IMR-90 (cell line): Measurements from ENCODE around the gene MEN1. TPM values are rescaled to one million over a fixed set of nuclear protein-coding genes. Genes with fewer than 3 reads are reported as not detected.

Experiments
- ATAC-seq: fragments of 200-7000 bp; cut with Tn5 transposase; 2 replicates; pipeline ENCODE4 v1.9.1; 2020; ENCODE audit warnings: low read depth, mild to moderate bottlenecking, moderate library complexity
- BruUV-seq: library from RNA; stranded (reverse); fragments of 400-500 nt; replicated peaks from 2 replicates; lab custom pipeline; 2021; lab: Mats Ljungman, UMichigan
- CTCF ChIA-PET: fragments of 300-600 bp; formaldehyde crosslinking; extraction: SDS; loops from one replicate; lab custom pipeline; 2021; ENCODE audit warnings: antibody characterized with exemption; lab: Yijun Ruan, JAX
- POLR2A ChIA-PET: fragments of 300-600 bp; sonication (Branson Sonifier 250); formaldehyde crosslinking; loops from one replicate; lab custom pipeline; 2022; ENCODE audit warnings: antibody characterized with exemption; ENCODE audit not compliant: unreplicated experiment; lab: Charles Lee
- DNase-seq: peaks from one replicate; pipeline ENCODE4 v3.0.0; 2013
- H2AFZ ChIP-seq: replicated peaks from 2 replicates; pipeline ENCODE3; 2013; ENCODE audit warnings: low read length, mild to moderate bottlenecking; ENCODE audit not compliant: poor library complexity
- H2AK5ac ChIP-seq: 2 replicates; pipeline ENCODE4 v1.6.1; 2013; ENCODE audit warnings: low read depth, low read length, inconsistent platforms
- H2AK9ac ChIP-seq: replicated peaks from 2 replicates; pipeline ENCODE3; 2013; ENCODE audit warnings: mild to moderate bottlenecking, low read depth, low read length, moderate library complexity; ENCODE audit not compliant: poor library complexity
- H2BK120ac ChIP-seq: 2 replicates; pipeline ENCODE4 v1.6.1; 2013; ENCODE audit warnings: low read depth, low read length, inconsistent platforms
- H2BK15ac ChIP-seq: 3 replicates; pipeline ENCODE4 v1.6.1; 2013; ENCODE audit warnings: low read depth, low read length, inconsistent platforms
- H2BK20ac ChIP-seq: 2 replicates; pipeline ENCODE4 v1.6.1; 2013; ENCODE audit warnings: low read depth, mild to moderate bottlenecking, inconsistent platforms, low read length, moderate library complexity
- H2BK5ac ChIP-seq: 2 replicates; pipeline ENCODE4 v1.6.1; 2013; ENCODE audit warnings: mild to moderate bottlenecking, low read depth, low read length, inconsistent platforms; ENCODE audit not compliant: poor library complexity, severe bottlenecking
- H3K14ac ChIP-seq: replicated peaks from 2 replicates; pipeline ENCODE4 v1.6.1; 2013; ENCODE audit warnings: low read depth, low read length, inconsistent platforms
- H3K18ac ChIP-seq: 2 replicates; pipeline ENCODE4 v1.6.1; 2013; ENCODE audit warnings: low read depth, low read length, control low read depth
- H3K23ac ChIP-seq: 2 replicates; pipeline ENCODE4 v1.6.1; 2013; ENCODE audit warnings: low read depth, low read length, inconsistent platforms
- H3K27ac ChIP-seq: 2 replicates; pipeline ENCODE4 v1.5.1; 2013; ENCODE audit warnings: mild to moderate bottlenecking, control low read depth, low read length; ENCODE audit not compliant: insufficient read depth
- H3K27me3 ChIP-seq: 2 replicates; pipeline ENCODE4 v1.6.1; 2013; ENCODE audit warnings: low read length; ENCODE audit not compliant: control insufficient read depth, insufficient read depth
- H3K36me3 ChIP-seq: 2 replicates; pipeline ENCODE4 v1.6.1; 2013; ENCODE audit warnings: low read length, mixed read lengths; ENCODE audit not compliant: control insufficient read depth, insufficient read depth
- H3K4ac ChIP-seq: 2 replicates; pipeline ENCODE4 v1.6.1; 2013; ENCODE audit warnings: low read depth, low read length, inconsistent platforms
- H3K4me1 ChIP-seq: 2 replicates; pipeline ENCODE4 v1.6.1; 2013; ENCODE audit warnings: low read length, mixed read lengths; ENCODE audit not compliant: control insufficient read depth, insufficient read depth
- H3K4me2 ChIP-seq: 2 replicates; pipeline ENCODE4 v1.6.1; 2013; ENCODE audit warnings: low read depth, mild to moderate bottlenecking, control low read depth, low read length, moderate library complexity
- H3K4me3 ChIP-seq: 2 replicates; pipeline ENCODE4 v1.5.1; 2013; ENCODE audit warnings: low read depth, mild to moderate bottlenecking, control low read depth, low read length, moderate library complexity; ENCODE audit not compliant: insufficient read depth
- H3K56ac ChIP-seq: 2 replicates; pipeline ENCODE4 v1.6.1; 2013; ENCODE audit warnings: low read length, inconsistent platforms; ENCODE audit not compliant: insufficient read depth; ENCODE audit errors: extremely low read depth
- H3K79me1 ChIP-seq, 2 experiments: 2 replicates each; pipeline ENCODE4 v1.6.1; 2013; ENCODE audit warnings: low read length in 2 of 2, inconsistent platforms in 1 of 2, low read depth in 1 of 2
- H3K9ac ChIP-seq: 2 replicates; pipeline ENCODE4 v1.6.1; 2013; ENCODE audit warnings: low read depth, low read length, control low read depth
- H3K9me1 ChIP-seq: 2 replicates; pipeline ENCODE4 v1.6.1; 2013; ENCODE audit warnings: low read length, inconsistent platforms; ENCODE audit not compliant: insufficient read depth
- H3K9me3 ChIP-seq: 2 replicates; pipeline ENCODE4 v1.6.1; 2013; ENCODE audit warnings: low read length; ENCODE audit not compliant: control insufficient read depth, insufficient read depth
- H4K20me1 ChIP-seq: 2 replicates; pipeline ENCODE4 v1.6.1; 2013; ENCODE audit warnings: low read length, inconsistent platforms; ENCODE audit not compliant: insufficient read depth
- H4K5ac ChIP-seq: 2 replicates; pipeline ENCODE4 v1.6.1; 2013; ENCODE audit warnings: mild to moderate bottlenecking, low read depth, low read length, control low read depth
- H4K8ac ChIP-seq, 2 experiments: 2 replicates each; pipeline ENCODE4 v1.6.1; 2013; ENCODE audit warnings: low read depth in 2 of 2, low read length in 2 of 2, control low read depth in 1 of 2, inconsistent platforms in 1 of 2
- H4K91ac ChIP-seq: 2 replicates; pipeline ENCODE4 v1.6.1; 2013; ENCODE audit warnings: low read depth, low read length, inconsistent platforms; ENCODE audit not compliant: insufficient read depth
- CEBPB ChIP-seq: IDR thresholded peaks from 2 replicates; pipeline ENCODE4 v1.6.1; 2012; ENCODE audit warnings: low read depth, low read length, improper control_type of control experiment
- MXI1 ChIP-seq: IDR thresholded peaks from 2 replicates; pipeline ENCODE4 v1.6.1; 2012; ENCODE audit warnings: low read depth, mild to moderate bottlenecking, low read length, moderate library complexity, borderline replicate concordance
- WGBS, 2 experiments: methylation state at CpG; one replicate each; pipeline versions ENCODE4 v1.1.5 to v1.1.7; 2013; ENCODE audit warnings: missing lambda C conversion rate in 2 of 2; ENCODE audit not compliant: insufficient read length in 1 of 2; ENCODE audit errors: extremely low coverage in 2 of 2; 5-methylcytosine and 5-hydroxymethylcytosine counted together
- dilution Hi-C: fragments of 300-500 bp; cut with HindIII; formaldehyde crosslinking; loops from one replicate; pipeline ENCODE4 v1.14.3; 2018; ENCODE audit warnings: low sequenced_read_pairs; ENCODE audit not compliant: unreplicated experiment
- in situ Hi-C: fragments of 300-500 bp; cut with MboI; formaldehyde crosslinking; loops from 3 replicates; pipeline ENCODE4 v1.14.3; 2019; ENCODE audit warnings: low sequenced_read_pairs, inconsistent platforms, mixed read lengths
- intact Hi-C: fragments of 100-400 bp; cut with micrococcal nuclease; formaldehyde crosslinking; loops from 2 replicates; pipeline ENCODE4 v1.10.0; 2022
- polyA plus RNA-seq, 3 experiments: library from polyadenylated mRNA; depleted of rRNA; stranded (reverse); fragments of >200 nt; gene quantifications; 2 replicates each; pipeline ENCODE4 v1.2.3, GENCODE V29; 2012; ENCODE audit warnings: low replicate concordance in 1 of 3
- total RNA-seq: library from RNA; depleted of rRNA; stranded (reverse); fragments of >200 nt; gene quantifications from 2 replicates; pipeline ENCODE4 v1.2.3, GENCODE V29; 2012

Gene MEN1
- total and polyA plus RNA-seq, 2 of the 4 experiments (the other 2 are of a cell fraction) = 8.8 to 35.7 TPM

DNA sequence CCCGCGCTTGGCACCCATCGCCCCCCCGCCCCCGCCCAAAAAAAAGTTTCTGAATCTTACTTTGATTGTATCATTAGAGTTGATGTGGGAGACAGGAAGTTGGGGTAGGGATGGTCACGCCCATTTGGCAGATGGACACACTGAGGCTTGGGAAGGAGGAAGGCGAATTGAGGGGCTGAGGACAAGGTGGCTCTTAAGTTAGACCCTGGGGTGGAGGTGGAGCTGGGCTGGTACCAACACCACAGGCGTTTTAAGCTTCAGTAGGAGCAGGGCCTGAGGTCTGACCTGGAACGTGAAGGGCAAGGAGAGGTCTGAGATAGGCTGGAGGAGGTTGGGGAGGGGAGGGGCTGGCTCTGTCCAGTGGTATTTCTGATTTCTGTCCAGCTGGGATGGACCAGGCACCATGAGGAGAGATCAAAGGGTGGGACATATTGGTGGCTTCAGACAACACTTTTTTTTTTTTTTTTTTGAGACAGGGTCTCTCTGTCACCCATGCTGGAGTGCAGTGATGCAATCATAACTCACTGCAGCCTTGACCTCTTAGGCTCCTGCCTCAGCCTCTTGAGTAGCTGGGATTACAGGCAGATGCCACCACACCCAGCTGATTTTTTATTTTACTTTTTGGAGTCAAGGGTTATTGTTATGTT is 34.9 kb upstream of the MEN1 start:
- Histone ChIP-seq H2BK5ac (no peak overlapping the region), H3K14ac (no peak overlapping the region), H4K5ac (no peak overlapping the region), H4K8ac (peak overlapping the region in 1 of 2 experiments; percentile 20; a peak in 1 of 4 replicates), H2AK9ac (peak overlapping the region; percentile 68), H3K56ac (no peak overlapping the region), H3K4me1 (peaks cover 17% of the 10 kb centered on the region), H3K4me3 (no peak overlapping the region), H3K79me1 (peaks cover 0 to 17% of the 10 kb centered on the region in 2 experiments; a peak in 2 of 4 replicates), H4K20me1 (no peaks in the 10 kb centered on the region), H2BK20ac (no peak overlapping the region), H3K18ac (no peak overlapping the region), H3K4me2 (no peak overlapping the region), H3K23ac (no peak overlapping the region), H3K36me3 (no peaks in the 10 kb centered on the region), H4K91ac (no peak overlapping the region), H3K9ac (no peak overlapping the region), H2BK120ac (no peak overlapping the region; the same call in 1 of the 2 replicates), H2BK15ac (no peak overlapping the region), H2AK5ac (peak overlapping the region; percentile 43; the same call in 1 of the 2 replicates), H3K27me3 (no peaks in the 10 kb centered on the region), H3K27ac (no peak overlapping the region), H3K9me3 (no peaks in the 10 kb centered on the region), H3K4ac (no peak overlapping the region), H2AFZ (peak overlapping the region; percentile 87), H3K9me1 (no peaks in the 10 kb centered on the region)
- no TSS peak for BruUV-seq
- ATAC-seq = no peak
- POLR2A ChIA-PET = no interaction called here
- in situ Hi-C loops = loop anchor here (5.0 to 10.0 kb wide), 2 partner anchors 47 to 160 kb away; no protein-coding TSS in a partner anchor
- dilution Hi-C loops = no loop called here
- WGBS, 2 experiments = 43% methylated on average over 1 of the region's 9 CpGs; no CpG with 5 or more reads in 1 of the 2 experiments
- intact Hi-C loops = loop anchor here (5.0 kb wide), 1 partner anchor 152 kb away; the partner anchor contains the start of gene BATF2
- CTCF ChIA-PET = interaction anchor here (0.6 to 3.3 kb wide), 2 partner anchors 42 to 290 kb away, joined by 4 to 15 read pairs; no protein-coding TSS in a partner anchor
- TF ChIP-seq MXI1 (no peak), CEBPB (0 out of 2 replicates have a peak, but pooled peaks have one; percentile 43)
- no peak for DNase-seq
